MM.1S (cell line): ENCODE data around the gene TSEN34.

Experiments
- EZH2 ChIP-seq: fragments of 300-600 bp; sonication (generic); optimal IDR thresholded peaks from 2 replicates; pipeline ENCODE3; 2017; ENCODE audit warnings: low read depth, mild to moderate bottlenecking, antibody characterized with exemption, low read length, mixed read lengths
- TF ChIP-seq, protein P1 (sequence below): fragments of 300-600 bp; sonication (generic); IDR thresholded peaks from 2 replicates; pipeline ENCODE4 v1.5.1; 2016; ENCODE audit warnings: antibody characterized with exemption, low read length, mixed read lengths

DNA sequence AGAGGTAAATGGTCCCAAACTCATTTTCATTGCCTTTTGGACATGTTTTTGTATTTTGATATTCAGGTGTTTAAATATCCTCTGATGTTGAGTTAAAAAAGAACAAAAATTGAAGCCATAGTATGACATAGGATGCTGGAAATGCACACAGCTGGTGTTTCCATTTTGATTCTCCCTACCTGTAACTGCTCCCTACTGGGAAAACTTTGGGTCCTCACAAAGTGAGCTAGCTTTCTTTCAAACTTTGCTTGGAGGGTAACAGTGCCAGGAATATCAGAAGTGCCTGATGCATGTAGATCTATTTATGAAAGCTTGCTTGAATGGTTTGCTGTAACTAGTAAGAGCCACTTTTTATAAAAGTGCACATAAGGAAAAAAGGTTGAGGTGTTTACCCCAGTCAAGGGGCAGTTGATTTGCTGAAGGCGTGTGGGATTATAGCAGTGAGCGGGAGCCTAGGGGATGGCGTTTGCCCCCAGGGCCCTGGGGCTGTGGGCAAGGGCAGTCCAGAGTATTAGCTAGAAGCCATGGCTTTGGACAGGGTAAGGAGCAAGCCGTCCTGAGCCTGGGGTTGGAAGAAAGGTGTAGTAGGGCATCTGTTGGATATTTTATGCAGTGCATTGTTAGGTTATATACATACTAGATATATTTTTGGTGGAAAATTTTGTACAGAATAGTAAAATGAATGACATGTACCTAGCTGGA is 13.8 kb downstream of the TSEN34 start:
- TF ChIP-seq, protein P1, sequence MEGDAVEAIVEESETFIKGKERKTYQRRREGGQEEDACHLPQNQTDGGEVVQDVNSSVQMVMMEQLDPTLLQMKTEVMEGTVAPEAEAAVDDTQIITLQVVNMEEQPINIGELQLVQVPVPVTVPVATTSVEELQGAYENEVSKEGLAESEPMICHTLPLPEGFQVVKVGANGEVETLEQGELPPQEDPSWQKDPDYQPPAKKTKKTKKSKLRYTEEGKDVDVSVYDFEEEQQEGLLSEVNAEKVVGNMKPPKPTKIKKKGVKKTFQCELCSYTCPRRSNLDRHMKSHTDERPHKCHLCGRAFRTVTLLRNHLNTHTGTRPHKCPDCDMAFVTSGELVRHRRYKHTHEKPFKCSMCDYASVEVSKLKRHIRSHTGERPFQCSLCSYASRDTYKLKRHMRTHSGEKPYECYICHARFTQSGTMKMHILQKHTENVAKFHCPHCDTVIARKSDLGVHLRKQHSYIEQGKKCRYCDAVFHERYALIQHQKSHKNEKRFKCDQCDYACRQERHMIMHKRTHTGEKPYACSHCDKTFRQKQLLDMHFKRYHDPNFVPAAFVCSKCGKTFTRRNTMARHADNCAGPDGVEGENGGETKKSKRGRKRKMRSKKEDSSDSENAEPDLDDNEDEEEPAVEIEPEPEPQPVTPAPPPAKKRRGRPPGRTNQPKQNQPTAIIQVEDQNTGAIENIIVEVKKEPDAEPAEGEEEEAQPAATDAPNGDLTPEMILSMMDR = no peak
- TF ChIP-seq EZH2 = no peak
